HUES64 (cell line): ENCODE measurements around the gene SPATA1.

Source experiments
- H3K27ac ChIP-seq: 2 replicates; pipeline ENCODE4 v1.7.0; 2013; ENCODE audit warnings: low read depth, low read length, inconsistent platforms
- H3K27me3 ChIP-seq: 2 replicates; pipeline ENCODE4 v1.6.1; 2013; ENCODE audit warnings: mild to moderate bottlenecking, low read length; ENCODE audit not compliant: insufficient read depth
- H3K36me3 ChIP-seq: 2 replicates; pipeline ENCODE4 v1.6.1; 2013; ENCODE audit warnings: mild to moderate bottlenecking, low read length; ENCODE audit not compliant: insufficient read depth
- H3K4me1 ChIP-seq: 2 replicates; pipeline ENCODE4 v1.6.1; 2013; ENCODE audit warnings: mild to moderate bottlenecking, low read length, moderate library complexity; ENCODE audit not compliant: insufficient read depth
- H3K4me3 ChIP-seq: 2 replicates; pipeline ENCODE4 v1.5.1; 2013; ENCODE audit warnings: mild to moderate bottlenecking, low read length, moderate library complexity
- H3K9ac ChIP-seq: 2 replicates; pipeline ENCODE4 v1.6.1; 2013; ENCODE audit warnings: mild to moderate bottlenecking, low read depth, low read length
- H3K9me3 ChIP-seq: 2 replicates; pipeline ENCODE4 v1.6.1; 2013; ENCODE audit warnings: low read depth, low read length; ENCODE audit not compliant: insufficient read depth
- WGBS: fragments of 150-250, 120-280 bp; methylation state at CpG from one replicate; pipeline ENCODE4 v1.1.7; 2013; ENCODE audit warnings: missing lambda C conversion rate; 5-methylcytosine and 5-hydroxymethylcytosine counted together

The SPATA1 gene

GRCh38 chr1:84571150-84571535, 65.0 kb downstream of the SPATA1 start:
- Histone ChIP-seq H3K9ac (no peak overlapping the region), H3K9me3 (no peaks in the 10 kb centered on the region), H3K36me3 (0 out of 2 replicates have a peak, but pooled peaks cover 6% of the 10 kb centered on the region), H3K27ac (no peak overlapping the region), H3K4me1 (peaks cover 25% of the 10 kb centered on the region), H3K4me3 (no peak overlapping the region), H3K27me3 (peaks cover 5% of the 10 kb centered on the region; the same call in 1 of the 2 replicates)
- WGBS, result 95% methylated on average over 2 of the region's 2 CpGs

GRCh38 chr1:84573481-84573966, 67.3 kb downstream of the SPATA1 start:
- Histone ChIP-seq H3K27me3 (peaks cover 5% of the 10 kb centered on the region; the same call in 1 of the 2 replicates), H3K36me3 (0 out of 2 replicates have a peak, but pooled peaks cover 2% of the 10 kb centered on the region), H3K4me3 (peak overlapping the region; percentile 79), H3K9me3 (no peaks in the 10 kb centered on the region), H3K27ac (peak overlapping the region; percentile 89; the same call in 1 of the 2 replicates), H3K9ac (peak overlapping the region; percentile 84), H3K4me1 (peaks cover 25% of the 10 kb centered on the region)
- 23% methylated on average over 5 of the region's 5 CpGs for whole genome bisulfite sequencing

GRCh38 chr1:84573967-84574842, 68.0 kb downstream of the SPATA1 start, which contains the start of gene CTBS:
CTBS (minus strand) TSS chr1:84574440; CDS start chr1:84574415, 25 bp downstream.
- Histone ChIP-seq H3K27ac (peak within 1 kb of the TSS; percentile 89), H3K36me3 (no peaks in the 10 kb centered on the region), H3K4me3 (peak within 1 kb of the TSS; percentile 79), H3K4me1 (peaks cover 25% of the 10 kb centered on the region), H3K9me3 (no peaks in the 10 kb centered on the region), H3K9ac (peak within 1 kb of the TSS; percentile 84), H3K27me3 (peaks cover 5% of the 10 kb centered on the region; the same call in 1 of the 2 replicates)
- WGBS, result 2% methylated on average over 59 of the region's 67 CpGs

- peak overlapping the region; percentile 79 for H3K4me3 ChIP-seq
Measured at GRCh38 chr1:84574936-84575335, 68.8 kb downstream of the SPATA1 start.

GRCh38 chr1:84581648-84582047, 75.5 kb downstream of the SPATA1 start:
- H3K27me3 ChIP-seq, result no peaks in the 10 kb centered on the region
- H3K4me3 ChIP-seq, result no peak overlapping the region
- no peaks in the 10 kb centered on the region for H3K36me3 ChIP-seq
- H3K9ac ChIP-seq, result no peak overlapping the region
- peaks cover 8% of the 10 kb centered on the region; the same call in 1 of the 2 replicates for H3K4me1 ChIP-seq
- H3K9me3 ChIP-seq, result peaks cover 8% of the 10 kb centered on the region
- no peak overlapping the region for H3K27ac ChIP-seq
- WGBS, result 90% methylated on average over 3 of the region's 3 CpGs

More at GRCh38 chr1:84574936-84575335, 68.8 kb downstream of the SPATA1 start:
- Histone ChIP-seq H3K4me1 (peaks cover 25% of the 10 kb centered on the region), H3K27ac (no peak overlapping the region), H3K9me3 (no peaks in the 10 kb centered on the region), H3K36me3 (no peaks in the 10 kb centered on the region), H3K27me3 (peaks cover 5% of the 10 kb centered on the region; the same call in 1 of the 2 replicates), H3K9ac (no peak overlapping the region)
- 84% methylated on average over 7 of the region's 7 CpGs for WGBS

- Histone ChIP-seq H3K27me3 (no peaks in the 10 kb centered on the region), H3K27ac (no peak overlapping the region), H3K36me3 (no peaks in the 10 kb centered on the region), H3K4me3 (no peak overlapping the region), H3K9me3 (peaks cover 8% of the 10 kb centered on the region), H3K9ac (no peak overlapping the region), H3K4me1 (peaks cover 8% of the 10 kb centered on the region; the same call in 1 of the 2 replicates)
- 94% methylated on average over 6 of the region's 7 CpGs for WGBS
Measured at GRCh38 chr1:84582802-84583587, 76.8 kb downstream of the SPATA1 start.

DNA sequence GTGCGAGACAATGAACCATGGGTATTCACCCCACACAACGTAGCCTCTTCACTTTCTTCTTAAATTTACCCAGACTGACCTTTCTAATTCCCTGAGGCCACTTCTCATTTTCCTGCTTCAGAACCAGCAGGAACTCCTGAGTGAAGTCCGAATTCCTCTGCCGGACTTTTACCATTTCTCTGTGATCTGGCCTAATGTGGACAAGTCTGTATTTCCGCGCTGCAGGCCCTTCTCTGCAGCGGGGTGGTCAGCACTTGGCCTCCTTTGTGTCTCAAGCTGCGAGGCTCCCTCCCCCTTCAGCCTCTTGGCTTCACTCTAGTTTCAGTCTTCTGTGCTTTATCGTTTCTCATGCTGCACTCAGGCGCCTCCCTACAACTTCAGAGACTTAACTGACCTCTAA, 77.5 kb downstream of the SPATA1 start:
- Histone ChIP-seq H3K27ac (no peak overlapping the region), H3K36me3 (no peaks in the 10 kb centered on the region), H3K9me3 (peaks cover 8% of the 10 kb centered on the region), H3K9ac (no peak overlapping the region), H3K4me3 (no peak overlapping the region), H3K27me3 (no peaks in the 10 kb centered on the region), H3K4me1 (peaks cover 8% of the 10 kb centered on the region; the same call in 1 of the 2 replicates)
- WGBS, result 83% methylated on average over 10 of the region's 10 CpGs

GRCh38 chr1:84584126-84584525, 77.9 kb downstream of the SPATA1 start:
- Histone ChIP-seq H3K36me3 (no peaks in the 10 kb centered on the region), H3K9ac (no peak overlapping the region), H3K27me3 (no peaks in the 10 kb centered on the region), H3K9me3 (peaks cover 8% of the 10 kb centered on the region), H3K4me1 (peaks cover 8% of the 10 kb centered on the region; the same call in 1 of the 2 replicates), H3K27ac (no peak overlapping the region), H3K4me3 (no peak overlapping the region)
- WGBS, result 81% methylated on average over 2 of the region's 2 CpGs

DNA sequence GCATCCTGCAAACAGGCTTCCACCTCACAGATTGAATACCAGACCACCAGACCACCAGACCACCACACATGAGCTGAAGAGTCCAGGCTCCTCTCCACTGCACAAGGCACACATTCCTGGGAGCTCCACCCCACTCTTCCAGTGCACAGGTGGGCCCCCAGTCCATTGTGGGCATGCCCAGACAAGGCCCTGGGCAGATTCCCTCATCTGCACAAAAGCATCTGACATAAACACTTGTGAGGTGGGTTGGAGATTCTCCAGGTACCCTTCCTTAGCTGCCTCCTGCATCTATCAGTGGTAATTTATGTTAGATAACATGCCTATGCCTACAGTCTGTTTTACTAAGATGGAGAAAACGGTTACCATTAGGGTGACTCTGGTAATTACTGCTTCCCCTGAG, 79.6 kb downstream of the SPATA1 start:
- Histone ChIP-seq H3K9me3 (peaks cover 8% of the 10 kb centered on the region), H3K27ac (no peak overlapping the region), H3K4me3 (no peak overlapping the region), H3K4me1 (peaks cover 8% of the 10 kb centered on the region; the same call in 1 of the 2 replicates), H3K36me3 (no peaks in the 10 kb centered on the region), H3K27me3 (no peaks in the 10 kb centered on the region), H3K9ac (no peak overlapping the region)
- 100% methylated on average over 1 of the region's 1 CpG for WGBS

GRCh38 chr1:84587099-84587498, 80.9 kb downstream of the SPATA1 start:
- H3K9me3 ChIP-seq, result peaks cover 8% of the 10 kb centered on the region
- WGBS, result 95% methylated on average over 3 of the region's 3 CpGs
- H3K4me1 ChIP-seq, result peaks cover 8% of the 10 kb centered on the region; the same call in 1 of the 2 replicates
- no peak overlapping the region for H3K27ac ChIP-seq
- H3K36me3 ChIP-seq, result no peaks in the 10 kb centered on the region
- no peaks in the 10 kb centered on the region for H3K27me3 ChIP-seq
- H3K4me3 ChIP-seq, result no peak overlapping the region
- no peak overlapping the region for H3K9ac ChIP-seq
